GM20000 (cell line): ENCODE measurements around the gene CDH23.

Experiments used
- DNase-seq: peaks from one replicate; pipeline ENCODE4 v3.0.0; 2012; ENCODE audit warnings: low spot score
- CTCF ChIP-seq: IDR thresholded peaks from 2 replicates; pipeline ENCODE4 v1.5.1; 2012; ENCODE audit warnings: mild to moderate bottlenecking, control low read depth; ENCODE audit errors: extremely low read depth, missing control alignments

CDH23 gene

GRCh38 chr10:71799608-71800453 is 403.1 kb downstream of the CDH23 start:
- TF ChIP-seq CTCF = no peak
- no peak for DNase-seq

GRCh38 chr10:71801361-71801760 is 404.6 kb downstream of the CDH23 start:
- TF ChIP-seq CTCF = no peak

GRCh38 chr10:71802235-71802634 is 405.5 kb downstream of the CDH23 start:
- DNase-seq = no peak
- no peak for TF ChIP-seq CTCF

More at GRCh38 chr10:71801361-71801760, 404.6 kb downstream of the CDH23 start:
- peak; percentile 81 for DNase-seq

GRCh38 chr10:71802715-71803488 is 406.2 kb downstream of the CDH23 start:
- TF ChIP-seq CTCF = no peak
- DNase-seq = no peak

GRCh38 chr10:71804077-71804476 is 407.4 kb downstream of the CDH23 start:
- no peak for DNase-seq
- TF ChIP-seq CTCF = no peak

- no peak for TF ChIP-seq CTCF
- no peak for DNase-seq
Observed at GRCh38 chr10:71805776-71806703, 409.3 kb downstream of the CDH23 start.
